HFF-Myc (cell line): Measurements from ENCODE around the gene CHD9.

Source experiments
- DNase-seq: peaks from one replicate; pipeline ENCODE4 v3.0.0-alpha.2; 2011; ENCODE audit warnings: low read depth; ENCODE audit errors: extremely low read depth
- H3K4me3 ChIP-seq: replicated peaks from 2 replicates; pipeline ENCODE4 v1.5.1; 2011; ENCODE audit warnings: low read depth, mild to moderate bottlenecking, control low read depth, low read length
- TF ChIP-seq, protein P1 (sequence below): IDR thresholded peaks from 2 replicates; pipeline ENCODE4 v1.5.1; 2012; ENCODE audit warnings: mild to moderate bottlenecking, low read depth, low read length, control low read depth; ENCODE audit errors: missing control alignments

The CHD9 gene, protein sequence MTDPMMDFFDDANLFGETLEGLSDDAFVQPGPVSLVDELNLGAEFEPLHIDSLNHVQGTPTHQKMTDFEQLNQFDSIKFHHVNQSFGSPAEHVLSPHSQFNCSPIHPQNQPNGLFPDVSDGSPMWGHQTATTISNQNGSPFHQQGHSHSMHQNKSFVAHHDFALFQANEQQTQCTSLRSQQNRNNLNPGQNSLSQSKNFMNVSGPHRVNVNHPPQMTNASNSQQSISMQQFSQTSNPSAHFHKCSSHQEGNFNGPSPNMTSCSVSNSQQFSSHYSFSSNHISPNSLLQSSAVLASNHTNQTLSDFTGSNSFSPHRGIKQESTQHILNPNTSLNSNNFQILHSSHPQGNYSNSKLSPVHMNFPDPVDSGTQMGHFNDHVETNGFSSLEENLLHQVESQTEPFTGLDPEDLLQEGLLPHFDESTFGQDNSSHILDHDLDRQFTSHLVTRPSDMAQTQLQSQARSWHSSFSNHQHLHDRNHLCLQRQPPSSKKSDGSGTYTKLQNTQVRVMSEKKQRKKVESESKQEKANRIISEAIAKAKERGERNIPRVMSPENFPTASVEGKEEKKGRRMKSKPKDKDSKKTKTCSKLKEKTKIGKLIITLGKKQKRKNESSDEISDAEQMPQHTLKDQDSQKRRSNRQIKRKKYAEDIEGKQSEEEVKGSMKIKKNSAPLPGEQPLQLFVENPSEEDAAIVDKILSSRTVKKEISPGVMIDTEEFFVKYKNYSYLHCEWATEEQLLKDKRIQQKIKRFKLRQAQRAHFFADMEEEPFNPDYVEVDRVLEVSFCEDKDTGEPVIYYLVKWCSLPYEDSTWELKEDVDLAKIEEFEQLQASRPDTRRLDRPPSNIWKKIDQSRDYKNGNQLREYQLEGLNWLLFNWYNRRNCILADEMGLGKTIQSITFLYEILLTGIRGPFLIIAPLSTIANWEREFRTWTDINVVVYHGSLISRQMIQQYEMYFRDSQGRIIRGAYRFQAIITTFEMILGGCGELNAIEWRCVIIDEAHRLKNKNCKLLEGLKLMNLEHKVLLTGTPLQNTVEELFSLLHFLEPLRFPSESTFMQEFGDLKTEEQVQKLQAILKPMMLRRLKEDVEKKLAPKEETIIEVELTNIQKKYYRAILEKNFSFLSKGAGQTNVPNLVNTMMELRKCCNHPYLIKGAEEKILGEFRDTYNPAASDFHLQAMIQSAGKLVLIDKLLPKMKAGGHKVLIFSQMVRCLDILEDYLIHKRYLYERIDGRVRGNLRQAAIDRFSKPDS (N-terminal part only)

DNA sequence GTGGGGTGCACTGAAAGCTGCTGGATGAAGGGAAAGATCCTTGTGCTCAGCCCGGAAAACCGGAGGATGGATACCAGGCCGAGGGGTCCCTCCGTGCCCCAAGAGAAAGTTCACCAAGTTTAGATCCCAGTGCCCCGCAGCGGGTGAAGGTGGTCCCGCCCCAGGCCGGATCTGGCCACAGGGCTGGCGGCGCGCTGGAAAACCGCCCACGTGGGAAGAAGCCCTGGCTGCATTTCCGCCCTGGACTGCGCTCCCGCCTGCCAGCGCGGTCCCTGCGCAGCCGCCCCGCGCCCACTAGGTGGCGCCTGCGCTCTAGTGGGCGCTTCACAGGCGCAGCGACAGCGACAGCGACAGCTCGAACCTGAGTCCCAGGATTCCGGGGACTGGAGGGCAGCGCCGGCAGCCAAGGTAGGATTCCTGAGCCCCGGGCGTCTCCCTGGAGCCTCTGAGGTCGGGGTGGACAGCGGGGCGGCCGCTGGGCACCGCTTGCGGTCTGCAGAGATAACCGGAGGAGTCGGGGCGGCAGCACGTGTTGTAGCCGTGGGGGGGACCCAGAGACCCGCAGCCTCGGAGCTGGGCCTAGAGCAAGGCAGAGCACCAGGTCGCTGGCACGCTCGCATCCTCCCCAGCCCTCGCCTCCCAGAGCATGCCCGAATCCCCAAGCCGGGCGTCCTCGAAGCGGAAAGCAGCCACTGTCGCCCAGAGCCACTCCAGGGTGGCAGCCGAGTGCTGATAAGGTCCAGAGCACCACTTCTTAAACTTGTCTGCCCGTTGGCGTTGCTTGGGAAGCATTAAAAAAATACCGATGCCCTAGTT is at the start of gene CHD9:
Gene CHD9, plus strand, starts transcription at position 322 of the 816 bp plus-strand sequence. CDS start 101,099 bp downstream, outside the sequence.
- no peak for DNase-seq

DNA sequence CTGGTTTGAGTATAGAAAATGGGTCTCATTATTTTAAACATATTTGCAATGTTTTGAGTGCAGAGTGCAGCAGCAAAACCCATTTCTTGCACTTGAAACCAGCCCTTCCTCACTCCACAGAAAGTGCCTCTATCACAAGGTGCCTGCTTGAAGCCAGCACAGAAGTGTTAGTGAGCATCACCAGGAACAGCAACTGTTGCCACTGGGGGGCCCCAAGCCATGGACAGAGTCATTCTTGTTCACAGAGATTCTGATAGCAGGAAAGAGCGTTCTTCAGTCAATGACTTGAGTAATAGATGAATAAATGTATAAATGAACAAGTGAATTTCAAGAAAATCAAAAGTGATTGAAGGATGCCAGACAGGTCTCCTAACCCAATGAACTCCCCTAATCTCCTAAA is 47.7 kb upstream of the CHD9 start:
- TF ChIP-seq, protein P1, sequence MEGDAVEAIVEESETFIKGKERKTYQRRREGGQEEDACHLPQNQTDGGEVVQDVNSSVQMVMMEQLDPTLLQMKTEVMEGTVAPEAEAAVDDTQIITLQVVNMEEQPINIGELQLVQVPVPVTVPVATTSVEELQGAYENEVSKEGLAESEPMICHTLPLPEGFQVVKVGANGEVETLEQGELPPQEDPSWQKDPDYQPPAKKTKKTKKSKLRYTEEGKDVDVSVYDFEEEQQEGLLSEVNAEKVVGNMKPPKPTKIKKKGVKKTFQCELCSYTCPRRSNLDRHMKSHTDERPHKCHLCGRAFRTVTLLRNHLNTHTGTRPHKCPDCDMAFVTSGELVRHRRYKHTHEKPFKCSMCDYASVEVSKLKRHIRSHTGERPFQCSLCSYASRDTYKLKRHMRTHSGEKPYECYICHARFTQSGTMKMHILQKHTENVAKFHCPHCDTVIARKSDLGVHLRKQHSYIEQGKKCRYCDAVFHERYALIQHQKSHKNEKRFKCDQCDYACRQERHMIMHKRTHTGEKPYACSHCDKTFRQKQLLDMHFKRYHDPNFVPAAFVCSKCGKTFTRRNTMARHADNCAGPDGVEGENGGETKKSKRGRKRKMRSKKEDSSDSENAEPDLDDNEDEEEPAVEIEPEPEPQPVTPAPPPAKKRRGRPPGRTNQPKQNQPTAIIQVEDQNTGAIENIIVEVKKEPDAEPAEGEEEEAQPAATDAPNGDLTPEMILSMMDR, result no peak
- no peak for DNase-seq
- H3K4me3 ChIP-seq, result no peak overlapping the region

More for the DNA sequence above, at the start of gene CHD9:
- TF ChIP-seq, protein P1, result peak; percentile 98
- H3K4me3 ChIP-seq, result peak within 1 kb of the TSS; percentile 71

DNA sequence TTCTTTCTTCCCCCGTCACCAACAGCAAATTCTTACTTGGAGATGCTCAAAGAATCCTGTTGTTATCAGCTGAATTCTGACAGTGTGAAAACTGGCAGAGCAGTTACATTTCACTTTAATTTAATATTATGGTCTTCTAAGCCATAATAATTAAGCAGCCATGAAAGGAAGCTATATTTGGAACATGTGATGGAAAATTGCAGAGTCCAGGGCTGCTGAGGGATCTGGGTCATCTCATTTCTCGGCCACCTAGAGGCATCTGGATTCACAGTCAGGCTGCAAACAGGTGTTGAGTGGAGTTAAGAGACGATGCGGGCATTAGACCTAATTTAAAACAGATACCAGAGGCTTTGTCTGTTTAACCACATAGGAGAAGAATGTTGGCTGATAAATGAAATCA is 40.5 kb upstream of the CHD9 start:
- TF ChIP-seq, protein P1, result no peak
- no peak for DNase-seq
- H3K4me3 ChIP-seq, result no peak overlapping the region

DNA sequence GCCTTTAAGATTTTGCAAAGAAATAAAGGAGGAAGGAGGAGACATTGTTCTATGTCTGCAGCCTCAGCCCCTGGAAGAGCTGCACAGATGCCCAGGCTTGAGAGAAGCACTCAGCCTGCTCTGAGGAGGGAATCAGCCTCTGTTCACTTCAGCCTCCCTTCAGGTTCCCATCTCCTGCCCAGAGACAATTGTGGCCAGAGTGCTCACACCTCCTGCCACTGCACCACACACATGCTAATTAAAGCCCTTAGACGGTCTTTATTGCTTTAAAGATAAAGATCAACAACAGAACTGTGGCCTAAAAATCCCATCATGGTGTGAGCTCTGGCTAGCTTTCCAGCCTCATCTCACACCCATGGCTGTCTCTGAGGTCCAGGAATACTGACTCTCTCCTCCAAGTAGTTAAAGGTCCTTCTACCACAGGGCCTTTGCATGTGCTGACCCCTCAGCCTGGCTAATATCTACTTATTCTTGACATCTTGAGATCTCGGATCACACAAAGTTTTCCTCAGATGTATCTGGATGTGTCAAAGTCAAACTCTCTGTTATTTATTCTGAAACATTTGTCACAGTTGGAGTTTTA is 35.9 kb upstream of the CHD9 start:
- no peak overlapping the region for H3K4me3 ChIP-seq
- TF ChIP-seq, protein P1, result no peak
- no peak for DNase-seq

DNA sequence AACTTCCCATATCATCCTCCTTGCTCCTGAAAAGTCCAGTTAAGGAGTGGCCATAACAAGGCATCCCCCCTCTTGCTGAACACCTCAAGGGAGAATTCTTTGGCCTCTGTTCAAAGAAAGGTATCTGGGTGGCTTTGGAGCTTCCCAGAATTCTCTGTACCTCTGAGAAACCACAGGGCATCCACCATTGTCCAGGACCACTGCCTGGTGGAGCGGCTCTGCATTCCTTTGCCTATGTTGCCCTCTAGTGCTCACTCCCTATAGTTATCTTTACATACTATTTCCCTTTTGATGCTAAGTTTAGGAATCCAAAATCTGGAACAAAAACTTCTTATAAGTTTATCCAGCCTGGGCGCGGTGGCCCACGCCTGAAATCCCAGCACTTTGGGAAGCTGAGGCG is 32.4 kb upstream of the CHD9 start:
- peak; percentile 24 for DNase-seq
- TF ChIP-seq, protein P1, result peak; percentile 56
- H3K4me3 ChIP-seq, result no peak overlapping the region
